ENCODE measurements around the gene FBXO7. TPM values are rescaled to one million over a fixed set of nuclear protein-coding genes. Genes with fewer than 3 reads are reported as not detected.

FBXO7 gene
- total RNA-seq, 4 donors from 2014 or later: 73.4 to 95.1 (median 87.3) TPM

- no peak for ATAC-seq
- no peak overlapping the region for H3K27ac ChIP-seq
- H3K4me1 ChIP-seq: no peaks in the 10 kb centered on the region
- TF ChIP-seq CTCF (IDR thresholded peaks at IDR 0.05) (no peak), POLR2AphosphoS5 (IDR thresholded peaks at IDR 0.05) (no peak), EP300 (IDR thresholded peaks at IDR 0.05) (no peak), POLR2A (IDR thresholded peaks at IDR 0.05) (no peak)
- H3K36me3 ChIP-seq: no peaks in the 10 kb centered on the region
- WGBS, 2 donors (ENCODE audit: low coverage in 1 of 2): 50 to 58% methylated on average over 2 to 4 of the region's 4 CpGs
- peaks cover 49% of the 10 kb centered on the region for H3K27me3 ChIP-seq
- H3K4me3 ChIP-seq: no peak overlapping the region
- H3K9me3 ChIP-seq: no peaks in the 10 kb centered on the region
Observed at GRCh38 chr22:32448980-32449379, 25.6 kb upstream of the FBXO7 start.

GRCh38 chr22:32457031-32457430, 17.6 kb upstream of the FBXO7 start:
- Histone ChIP-seq H3K9me3 (no peaks in the 10 kb centered on the region), H3K27me3 (peaks cover 61% of the 10 kb centered on the region), H3K4me1 (no peaks in the 10 kb centered on the region), H3K4me3 (no peak overlapping the region), H3K27ac (no peak overlapping the region), H3K36me3 (no peaks in the 10 kb centered on the region)
- 75 to 87% methylated on average over 4 of the region's 4 CpGs for WGBS, 2 donors (ENCODE audit: low coverage in 1 of 2)
- ATAC-seq: no peak
- TF ChIP-seq EP300 (IDR thresholded peaks at IDR 0.05) (no peak), POLR2AphosphoS5 (IDR thresholded peaks at IDR 0.05) (no peak), POLR2A (IDR thresholded peaks at IDR 0.05) (no peak)

GRCh38 chr22:32462452-32462851, 12.2 kb upstream of the FBXO7 start:
- no peaks in the 10 kb centered on the region for H3K36me3 ChIP-seq
- ATAC-seq: no peak
- no peak overlapping the region for H3K27ac ChIP-seq
- WGBS, 2 donors (ENCODE audit: low coverage in 1 of 2): 65 to 73% methylated on average over 3 of the region's 3 CpGs
- H3K27me3 ChIP-seq: peaks cover 77% of the 10 kb centered on the region
- no peak overlapping the region for H3K4me3 ChIP-seq
- no peaks in the 10 kb centered on the region for H3K9me3 ChIP-seq
- TF ChIP-seq CTCF (IDR thresholded peaks at IDR 0.05) (no peak), EP300 (IDR thresholded peaks at IDR 0.05) (no peak), POLR2AphosphoS5 (IDR thresholded peaks at IDR 0.05) (no peak), POLR2A (IDR thresholded peaks at IDR 0.05) (no peak)
- no peaks in the 10 kb centered on the region for H3K4me1 ChIP-seq

GRCh38 chr22:32465661-32466060, 8.9 kb upstream of the FBXO7 start:
- TF ChIP-seq POLR2A (IDR thresholded peaks at IDR 0.05) (no peak), CTCF (IDR thresholded peaks at IDR 0.05) (no peak), EP300 (IDR thresholded peaks at IDR 0.05) (no peak), POLR2AphosphoS5 (IDR thresholded peaks at IDR 0.05) (no peak)

GRCh38 chr22:32466496-32466895, 8.1 kb upstream of the FBXO7 start:
- Histone ChIP-seq H3K36me3 (no peaks in the 10 kb centered on the region), H3K27ac (no peak overlapping the region), H3K4me3 (no peak overlapping the region), H3K27me3 (peaks cover 40% of the 10 kb centered on the region), H3K9me3 (no peaks in the 10 kb centered on the region), H3K4me1 (no peaks in the 10 kb centered on the region)
- no peak for ATAC-seq
- TF ChIP-seq EP300 (IDR thresholded peaks at IDR 0.05) (no peak), CTCF (IDR thresholded peaks at IDR 0.05) (no peak), POLR2A (IDR thresholded peaks at IDR 0.05) (no peak), POLR2AphosphoS5 (IDR thresholded peaks at IDR 0.05) (no peak)
- 74 to 77% methylated on average over 8 of the region's 8 CpGs for WGBS, 2 donors (ENCODE audit: low coverage in 1 of 2)

More at GRCh38 chr22:32465661-32466060, 8.9 kb upstream of the FBXO7 start:
- Histone ChIP-seq H3K27ac (no peak overlapping the region), H3K27me3 (peaks cover 49% of the 10 kb centered on the region), H3K4me3 (no peak overlapping the region), H3K4me1 (no peaks in the 10 kb centered on the region), H3K36me3 (no peaks in the 10 kb centered on the region), H3K9me3 (no peaks in the 10 kb centered on the region)
- 70 to 90% methylated on average over 2 of the region's 3 CpGs for WGBS, 2 donors (ENCODE audit: low coverage in 1 of 2)
- no peak for ATAC-seq

Data from gastroesophageal sphincter (tissue), 4 donors.